Stimulated activated CD8-positive, alpha-beta memory T cell treated with anti-CD3 and anti-CD28 coated beads, Interleukin-12 subunit alpha, Interleukin-12 subunit beta, amount 100 ng/mL, for 24 hours (primary cell): Measurements from ENCODE around the gene CHD1.

Experiments
- DNase-seq: peaks from one replicate; pipeline ENCODE4 v3.0.0-alpha.2; 2020; ENCODE audit errors: extremely low read depth

CHD1 gene

DNA sequence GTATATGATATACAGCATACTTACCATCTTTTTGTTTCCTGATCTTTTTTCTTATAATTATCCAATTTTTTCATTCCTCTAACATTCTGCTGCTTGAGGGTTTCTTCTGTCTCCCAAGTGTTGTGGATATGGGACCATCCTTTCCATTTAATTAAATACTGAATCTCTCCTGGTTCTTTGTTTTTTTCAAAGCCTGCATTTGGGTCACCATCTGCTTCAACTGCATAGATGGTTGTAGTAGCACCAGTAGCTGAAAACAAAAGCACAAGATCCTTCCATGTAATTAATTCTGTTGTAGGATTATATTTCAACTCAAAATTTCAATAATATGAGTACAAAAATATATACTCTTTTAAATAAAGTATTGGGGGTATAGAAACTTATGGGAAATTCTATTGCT is 29.4 kb downstream of the CHD1 start:
- DNase-seq, result no peak

DNA sequence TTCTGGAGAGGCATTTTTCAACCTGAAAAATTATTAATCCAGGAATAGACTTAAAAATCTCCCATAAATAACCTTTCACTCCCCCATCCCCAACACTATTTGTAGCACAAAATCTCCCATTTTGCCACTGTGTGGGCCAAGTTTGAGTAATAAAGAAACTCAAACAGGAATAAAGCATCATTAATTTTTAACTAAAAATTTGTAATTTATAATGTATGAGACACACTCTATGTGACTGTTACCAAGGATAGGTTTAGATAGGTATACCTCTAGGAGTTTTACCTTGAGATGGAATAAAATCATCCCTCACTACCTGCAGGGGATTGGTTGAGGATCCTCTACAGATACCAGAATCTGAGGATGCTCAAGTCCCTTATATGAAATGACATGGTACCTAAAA is 30.1 kb downstream of the CHD1 start:
- no peak for DNase-seq

DNA sequence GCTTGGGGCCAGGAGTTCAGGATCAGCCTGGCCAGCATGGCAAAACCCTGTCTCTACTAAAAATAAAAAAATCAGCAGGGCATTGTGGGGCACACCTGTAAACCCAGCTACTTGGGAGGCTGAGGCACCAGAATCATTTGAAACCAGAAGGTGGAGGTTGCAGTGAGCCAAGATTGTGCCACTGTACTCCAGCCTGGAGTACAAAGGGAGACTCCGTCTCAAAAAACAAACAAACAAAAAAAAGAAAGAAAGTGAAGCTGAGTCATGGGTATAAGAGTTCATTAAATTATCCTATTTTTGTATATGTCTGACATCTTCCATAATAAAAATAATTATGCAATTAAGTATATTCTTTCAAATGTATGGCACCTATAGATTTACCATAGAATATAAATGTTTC is 37.2 kb downstream of the CHD1 start:
- DNase-seq, result no peak

DNA sequence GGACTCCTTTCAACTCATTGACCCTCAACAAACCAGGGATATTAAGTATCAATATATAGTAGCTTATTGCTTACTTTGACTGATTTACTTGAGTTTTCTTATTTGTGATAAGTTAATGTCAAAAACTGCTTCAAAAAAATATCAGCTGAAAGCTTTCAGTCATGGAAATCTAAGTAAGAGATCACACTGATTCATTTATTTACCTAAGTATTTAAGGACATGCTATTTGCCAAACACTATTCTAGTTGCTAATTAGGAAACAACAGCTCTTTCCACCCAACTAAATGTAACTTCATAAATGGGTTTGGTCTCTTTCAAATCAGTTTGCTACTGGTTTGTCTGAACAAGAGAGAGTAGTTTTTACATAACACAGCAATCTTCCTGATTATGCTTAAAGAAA is 48.2 kb downstream of the CHD1 start:
- DNase-seq, result no peak

DNA sequence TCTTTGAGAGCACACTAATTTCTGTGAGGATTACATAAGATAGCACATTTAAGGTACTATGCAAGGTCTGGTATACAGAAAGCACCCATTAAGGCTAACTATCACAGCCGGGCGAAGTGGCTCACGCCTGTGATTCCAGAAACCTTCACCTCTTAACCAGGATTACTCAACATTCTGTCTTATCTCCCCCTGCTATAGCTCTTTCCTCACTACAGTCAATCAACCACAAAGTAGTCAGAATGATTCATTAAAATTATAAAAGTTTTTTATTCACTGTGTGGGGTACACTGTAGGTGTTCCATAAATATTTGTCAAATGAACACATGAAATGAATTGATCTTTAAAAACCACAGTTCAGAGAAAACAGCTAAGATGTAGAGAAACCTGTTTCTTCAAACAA is 48.7 kb downstream of the CHD1 start:
- no peak for DNase-seq

DNA sequence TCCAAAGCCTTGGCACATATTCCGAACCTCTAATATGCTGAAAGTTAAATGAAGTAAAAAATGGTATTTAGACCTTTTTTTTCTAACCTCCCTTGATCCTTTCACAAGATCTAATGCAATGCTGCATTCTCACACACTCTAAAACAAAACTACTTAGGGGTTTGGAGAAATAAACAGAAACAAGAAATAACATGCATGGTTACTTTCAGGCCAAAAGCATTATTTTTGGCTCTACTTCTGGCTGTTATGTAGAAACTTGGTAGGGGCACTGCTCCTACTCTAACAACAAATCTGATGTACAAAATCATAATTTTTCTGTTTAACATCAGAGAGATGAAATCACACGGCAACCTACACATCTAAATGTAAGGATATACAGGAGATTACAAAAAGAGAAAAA is 51.2 kb downstream of the CHD1 start:
- no peak for DNase-seq

DNA sequence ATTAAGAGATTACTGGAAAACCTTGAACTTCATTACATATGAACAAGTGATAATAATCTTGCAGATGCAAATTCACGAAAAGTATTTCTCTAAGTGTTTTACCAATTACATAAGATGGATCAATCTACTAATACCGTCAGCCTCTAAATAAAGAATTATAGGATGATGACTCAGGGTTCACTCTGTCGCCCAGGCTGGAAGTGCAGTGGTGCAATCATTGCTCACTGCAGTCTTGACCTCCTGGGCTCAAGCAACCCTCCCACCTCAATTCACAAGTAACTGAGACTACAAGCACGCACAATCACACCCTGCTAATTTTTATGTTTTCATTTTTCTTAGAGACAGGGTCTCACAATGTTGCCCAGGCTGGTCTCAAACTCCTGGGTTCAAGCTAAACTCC is 56.1 kb downstream of the CHD1 start:
- no peak for DNase-seq

DNA sequence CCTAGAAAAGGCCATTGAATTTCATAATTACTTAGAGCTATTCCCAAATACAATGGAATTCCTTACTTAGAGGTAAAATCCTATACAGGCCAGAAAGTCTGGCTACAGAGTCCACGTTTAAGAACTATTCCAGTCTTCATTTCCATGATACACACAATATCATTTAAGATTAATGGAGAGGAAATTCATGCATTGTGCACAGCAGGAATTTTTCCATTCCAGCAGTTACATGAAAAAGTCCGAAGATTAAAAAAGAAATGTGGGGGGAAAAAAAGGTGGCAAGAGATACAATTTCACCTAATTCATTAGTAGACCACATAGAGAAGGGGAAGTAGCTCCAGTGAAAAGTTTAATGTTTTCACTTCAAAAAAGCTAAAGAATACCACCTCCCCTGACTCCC is 63.1 kb downstream of the CHD1 start:
- no peak for DNase-seq

DNA sequence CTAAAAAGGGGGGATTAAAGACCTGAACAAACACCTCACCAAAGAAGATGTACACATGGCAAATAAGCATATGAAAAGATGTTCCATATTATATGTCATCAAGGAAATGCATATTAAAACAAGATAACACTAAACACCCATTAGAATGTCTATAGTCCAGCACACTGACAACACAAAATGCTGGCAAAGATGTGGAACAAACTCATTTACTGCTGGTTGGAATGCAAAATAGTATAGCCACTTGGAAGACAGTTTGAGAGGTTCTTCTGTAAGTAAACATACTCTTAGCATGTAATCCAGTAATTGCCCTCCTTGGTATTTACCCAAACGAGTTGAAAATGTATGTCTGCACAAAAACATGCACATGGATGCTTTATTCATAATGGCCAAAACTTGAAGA is 81.8 kb downstream of the CHD1 start:
- DNase-seq, result no peak

DNA sequence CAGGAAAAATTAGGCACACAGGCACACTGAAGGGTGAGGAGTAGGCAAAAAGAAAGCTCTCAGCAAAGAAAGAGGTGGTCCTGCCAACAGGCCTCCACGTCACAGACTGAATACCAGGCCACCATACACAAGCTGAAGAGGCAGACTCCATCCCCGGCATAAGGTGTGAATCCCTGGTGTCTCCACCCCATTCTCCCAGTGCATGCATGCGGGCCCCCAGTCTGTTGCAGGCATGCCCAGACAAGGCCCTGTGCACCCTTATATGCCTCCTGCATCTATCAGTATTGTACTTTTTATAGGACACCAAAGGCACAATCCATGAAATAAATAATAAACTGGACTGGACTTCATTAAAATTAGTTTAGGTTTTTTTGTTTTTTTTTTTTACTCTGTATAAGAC is 82.3 kb downstream of the CHD1 start:
- no peak for DNase-seq

DNA sequence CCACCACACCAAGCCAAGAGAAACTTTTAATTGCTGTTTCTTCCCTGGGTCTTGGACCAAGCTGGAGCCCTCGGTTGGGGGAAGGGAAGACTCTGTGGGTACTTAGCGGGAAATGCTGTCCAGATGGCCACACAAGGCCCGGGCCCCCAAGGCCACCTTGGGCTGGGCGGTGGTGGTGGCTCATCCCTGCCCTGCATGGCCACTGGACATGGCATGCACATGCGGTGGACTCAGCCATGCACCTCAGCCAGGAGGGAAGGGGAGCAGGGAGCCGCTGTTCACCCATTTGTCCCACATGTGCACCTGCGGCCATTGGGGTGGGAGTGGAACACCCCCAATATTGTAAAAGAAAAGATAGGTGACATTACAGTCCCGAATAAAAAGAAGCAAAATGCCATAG is 82.9 kb downstream of the CHD1 start:
- no peak for DNase-seq

DNA sequence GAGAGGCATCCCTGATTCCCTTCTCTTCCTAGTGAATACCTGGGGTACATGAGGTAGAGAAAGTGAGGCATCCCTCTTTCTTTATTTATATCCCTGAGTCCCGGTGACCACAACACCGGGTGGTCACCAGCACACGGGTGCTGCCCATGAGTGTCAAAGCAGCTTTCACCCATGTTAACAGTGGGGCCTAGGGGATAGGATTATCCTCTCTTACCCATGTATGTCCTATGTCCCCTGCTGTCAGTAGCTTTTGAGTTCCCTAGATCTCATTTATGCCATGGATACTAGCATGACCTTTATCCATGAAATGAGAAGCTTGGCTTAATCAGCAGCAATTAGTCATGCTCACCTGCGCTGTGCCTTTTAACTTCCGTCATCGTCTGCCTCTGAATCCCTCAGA is 83.9 kb downstream of the CHD1 start:
- no peak for DNase-seq

DNA sequence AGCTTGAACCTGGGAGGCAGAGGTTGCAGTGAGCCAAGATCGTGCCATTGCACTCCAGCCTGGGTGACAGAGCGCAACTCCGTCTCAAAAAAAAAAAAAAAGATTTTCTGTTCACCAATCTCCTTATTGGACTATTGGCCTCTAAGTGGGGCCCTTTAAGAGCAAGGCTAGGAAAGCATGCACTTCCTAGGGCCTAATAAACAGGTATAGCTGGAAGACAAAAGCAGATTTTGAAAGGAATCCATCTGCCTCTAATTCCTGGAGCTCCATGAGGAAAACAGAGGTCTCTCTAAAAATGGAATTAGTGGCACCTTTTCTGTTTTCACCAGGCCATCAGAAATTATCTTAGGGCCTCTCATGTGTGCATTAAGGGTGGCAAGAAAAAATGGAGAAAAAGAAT is 85.3 kb downstream of the CHD1 start:
- no peak for DNase-seq

DNA sequence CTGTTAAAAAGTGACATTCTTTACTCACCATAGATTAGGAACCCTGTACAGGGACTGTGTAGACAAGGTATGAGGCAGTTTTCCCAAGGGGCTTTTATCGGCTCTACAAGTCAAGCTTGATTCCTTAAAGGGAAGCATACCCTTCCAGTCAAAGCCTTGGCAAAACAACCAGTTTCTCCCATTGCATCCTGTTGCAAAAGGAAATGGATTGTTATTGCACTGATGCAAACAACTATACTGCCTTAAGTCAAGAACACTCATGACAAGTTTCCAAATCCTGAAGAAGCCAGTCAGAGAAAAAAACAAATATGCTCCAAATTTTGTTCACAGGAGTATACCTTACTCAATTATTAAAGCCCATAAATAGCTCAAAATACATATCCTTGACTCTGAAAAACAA is 87.9 kb downstream of the CHD1 start:
- no peak for DNase-seq

DNA sequence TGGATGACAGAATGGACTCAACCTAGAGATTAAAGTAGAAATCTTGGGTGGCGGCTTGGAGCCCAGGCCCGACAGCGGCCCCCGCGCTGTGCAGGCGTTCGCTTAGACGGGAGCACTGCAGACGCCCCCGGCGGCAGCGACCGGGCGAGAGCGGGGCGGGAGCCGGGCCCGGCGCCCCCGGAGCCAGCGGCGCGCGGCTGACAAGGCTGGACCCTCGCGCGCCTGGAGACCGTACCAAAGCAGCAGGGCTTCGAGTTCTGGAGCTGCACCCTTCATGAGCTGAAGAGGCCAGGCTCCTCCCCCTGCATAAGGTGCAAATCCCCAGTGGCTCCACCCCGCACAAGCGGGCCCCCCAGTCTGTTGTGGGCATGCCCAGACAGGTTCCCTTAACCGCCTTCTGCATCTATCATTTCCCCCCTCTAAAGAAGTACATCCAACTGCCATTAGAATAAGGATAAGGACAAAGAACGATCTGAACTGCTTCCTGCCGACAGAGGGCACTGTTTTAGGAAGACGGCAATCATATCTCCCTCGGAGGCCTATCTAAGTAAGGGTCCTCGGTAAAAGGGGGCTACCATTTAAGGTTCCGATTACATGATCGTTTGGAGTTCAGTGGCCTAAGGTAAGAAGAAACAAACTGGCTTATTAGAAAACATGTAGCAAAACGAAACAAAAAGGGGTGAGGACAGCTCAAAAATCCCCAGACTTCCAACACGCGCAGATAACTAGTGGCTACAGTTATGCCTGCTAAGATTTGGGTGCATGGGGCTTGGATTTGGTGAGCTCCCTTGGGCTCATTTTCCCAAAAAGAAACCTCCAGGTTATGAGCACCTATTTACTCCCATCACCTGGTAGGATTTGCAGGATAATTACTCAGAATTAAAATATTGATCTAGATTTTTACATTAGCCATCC is 89.1 kb downstream of the CHD1 start:
- DNase-seq, result no peak

DNA sequence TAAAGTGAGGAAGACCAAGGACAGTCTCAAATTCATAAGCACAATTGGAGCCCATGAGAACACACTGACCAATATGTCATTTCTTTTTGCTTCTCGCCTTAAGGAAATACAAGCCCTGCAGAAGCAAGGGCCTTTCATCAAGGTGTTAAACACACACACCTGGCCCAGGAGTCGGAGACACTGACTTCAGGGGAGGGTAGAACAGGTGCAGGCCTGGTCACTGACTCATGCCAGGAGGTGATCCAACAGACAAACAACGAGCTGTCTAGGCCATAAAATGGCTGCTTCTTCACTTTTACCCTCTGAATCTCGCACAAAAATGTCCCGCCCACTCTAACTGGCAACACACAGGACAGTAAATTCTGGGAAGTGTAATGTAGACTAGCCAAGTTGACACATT is 92.6 kb downstream of the CHD1 start:
- DNase-seq, result no peak

DNA sequence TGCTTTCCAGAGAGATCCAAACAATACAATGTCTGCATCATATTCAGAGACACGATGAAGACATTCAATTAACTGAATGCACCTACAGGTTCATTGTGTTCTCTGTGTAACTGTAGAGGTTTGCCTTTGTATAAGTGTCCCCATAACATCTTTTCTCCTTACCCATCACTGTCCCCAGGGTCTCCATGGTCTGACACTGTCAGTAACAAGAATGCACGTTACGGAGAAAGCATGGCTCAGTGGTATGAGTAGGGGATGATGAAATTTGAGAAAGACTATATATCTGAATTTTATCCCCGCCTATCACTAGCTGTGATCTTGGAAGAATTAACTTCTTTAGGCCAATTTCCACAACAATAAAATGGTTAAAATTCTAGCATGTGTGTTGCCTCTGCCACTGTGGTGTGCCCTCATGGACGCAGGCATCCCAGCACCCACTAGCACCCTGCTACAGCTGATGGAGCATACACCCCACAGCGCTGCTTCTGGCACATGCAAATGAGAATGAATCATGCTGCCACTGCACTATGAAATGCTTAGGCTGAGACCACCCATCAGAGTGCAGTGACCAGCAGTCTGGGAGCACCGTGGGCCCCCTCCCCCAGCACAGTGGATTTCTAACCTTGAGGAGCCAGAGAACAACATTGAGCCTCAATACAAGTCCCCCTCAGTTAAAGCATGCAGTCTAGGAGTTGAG is 101.1 kb downstream of the CHD1 start:
- no peak for DNase-seq

DNA sequence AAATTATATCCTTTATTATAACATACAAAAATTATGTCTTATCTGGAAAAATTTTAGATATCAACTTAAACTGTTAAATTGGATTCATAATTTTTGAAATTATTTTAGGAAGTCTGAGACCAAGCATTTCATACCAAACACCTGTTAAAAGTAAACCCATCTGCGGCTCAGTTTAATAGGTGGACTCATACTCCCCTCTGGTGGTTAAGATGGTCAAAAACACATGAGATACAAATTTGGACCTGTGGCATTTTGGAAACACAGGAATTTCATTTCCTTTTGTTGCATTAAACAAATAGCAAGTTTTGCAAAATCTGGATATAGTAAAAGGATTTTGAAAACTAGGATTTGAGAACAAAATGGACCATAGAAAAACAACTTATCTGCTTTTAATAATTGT is 101.6 kb downstream of the CHD1 start:
- DNase-seq, result no peak

DNA sequence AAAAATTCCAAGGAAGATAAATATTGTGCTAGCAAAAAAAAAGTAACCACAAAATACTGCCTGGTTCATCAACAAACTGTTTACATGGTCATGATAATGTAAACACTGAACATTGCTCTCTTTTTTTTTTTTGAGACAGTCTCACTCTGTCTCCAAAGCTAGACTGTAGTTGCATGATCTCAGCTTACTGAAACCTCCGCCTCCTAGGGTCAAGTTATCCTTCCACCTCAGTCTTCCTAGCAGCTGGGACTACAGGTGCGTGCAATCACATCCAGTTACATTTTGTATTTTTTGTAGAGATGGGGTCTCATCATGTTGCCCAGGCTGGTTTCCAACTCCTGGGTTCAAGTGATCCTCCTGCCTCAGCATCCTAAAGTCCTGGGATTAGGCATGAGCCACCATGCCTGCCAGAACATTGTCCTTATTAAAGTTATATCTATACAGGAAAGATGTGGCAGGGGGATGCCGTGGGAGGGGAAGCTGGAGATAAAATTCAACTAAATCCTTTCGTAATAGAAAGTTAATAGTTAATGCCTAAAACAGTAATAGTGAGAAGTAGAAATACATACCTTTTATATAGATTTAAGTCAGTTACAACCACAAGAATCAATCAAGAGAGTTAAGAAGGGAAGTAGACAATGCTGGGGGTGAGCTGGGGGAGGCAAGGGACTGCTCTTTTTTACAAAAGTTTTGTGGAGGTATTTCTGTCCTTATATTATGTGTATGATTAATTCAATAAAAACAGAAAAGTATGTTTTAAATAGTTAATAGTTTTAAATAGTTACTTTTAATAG is 103.0 kb downstream of the CHD1 start:
- DNase-seq, result no peak

DNA sequence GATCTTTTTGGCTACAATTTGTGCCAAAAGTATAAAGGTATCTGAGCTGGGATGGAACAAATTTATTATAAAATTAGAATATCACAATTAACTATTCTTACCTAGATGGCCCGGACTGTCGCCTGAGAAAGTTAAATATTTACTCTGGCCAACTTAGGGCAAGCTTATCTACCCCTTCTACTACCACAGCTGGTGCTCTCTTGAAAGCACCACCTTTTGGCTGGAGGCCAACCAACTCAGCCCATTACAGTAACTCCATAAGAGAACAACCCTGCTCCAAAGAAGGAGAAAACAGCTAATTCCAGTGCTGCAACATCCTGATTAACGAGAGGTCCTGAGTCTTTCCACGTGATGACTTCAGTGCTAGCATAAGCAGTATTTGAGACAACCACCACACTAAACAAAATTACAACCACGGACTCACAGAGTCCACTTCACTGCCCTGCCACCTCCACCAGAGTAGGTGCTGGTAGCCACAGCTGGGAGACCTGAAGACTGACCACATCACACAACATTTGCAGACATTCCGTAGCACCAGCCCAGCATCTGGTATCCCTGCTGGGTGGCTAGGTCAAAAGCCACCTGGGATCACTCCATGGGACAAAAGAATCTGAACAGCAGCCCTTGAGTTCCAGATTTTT is 112.1 kb downstream of the CHD1 start:
- no peak for DNase-seq

DNA sequence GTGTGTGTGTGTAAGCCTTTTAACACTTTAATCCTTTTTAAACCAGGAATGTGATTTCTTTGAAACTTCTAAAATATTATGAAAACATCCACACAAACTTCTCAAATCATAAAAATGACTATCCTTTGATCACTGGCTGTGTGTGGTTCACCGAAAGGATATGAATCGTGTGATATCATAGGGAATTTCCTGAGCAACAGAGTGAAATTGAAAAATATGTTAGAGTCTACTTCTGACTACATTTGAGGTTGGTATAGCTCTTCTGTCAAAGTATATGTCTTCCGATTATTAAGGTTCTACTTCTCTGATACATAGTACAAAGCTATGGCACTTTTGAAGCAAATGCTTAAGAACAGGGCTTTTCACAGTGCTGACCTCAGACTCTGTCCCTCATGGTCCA is 115.1 kb downstream of the CHD1 start:
- no peak for DNase-seq

DNA sequence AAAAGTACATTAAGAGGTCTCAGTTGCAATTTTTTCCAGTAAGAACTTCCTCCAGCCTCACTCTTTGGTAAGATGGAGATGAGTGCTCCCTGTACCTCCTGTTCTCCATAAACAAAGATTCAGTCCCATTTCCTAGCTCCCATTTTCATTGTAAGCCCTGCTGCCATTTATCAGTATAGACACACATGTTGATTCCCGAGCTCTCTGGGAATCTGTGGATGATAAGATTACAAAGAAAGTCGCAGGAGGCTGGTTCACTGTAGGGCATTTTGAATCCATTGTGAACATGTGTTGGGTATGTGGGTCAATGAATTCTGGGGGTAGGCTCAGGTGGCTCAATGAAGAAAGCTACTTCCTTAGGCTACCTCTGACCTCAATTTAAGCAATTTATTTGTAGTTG is 118.6 kb downstream of the CHD1 start:
- DNase-seq, result no peak
